ENCODE results near the gene PLPPR1. TPM values are rescaled to one million over a fixed set of nuclear protein-coding genes. Genes with fewer than 3 reads are reported as not detected.

PLPPR1 gene
- total RNA-seq, 1 donor from 2014 or later: not detected

DNA sequence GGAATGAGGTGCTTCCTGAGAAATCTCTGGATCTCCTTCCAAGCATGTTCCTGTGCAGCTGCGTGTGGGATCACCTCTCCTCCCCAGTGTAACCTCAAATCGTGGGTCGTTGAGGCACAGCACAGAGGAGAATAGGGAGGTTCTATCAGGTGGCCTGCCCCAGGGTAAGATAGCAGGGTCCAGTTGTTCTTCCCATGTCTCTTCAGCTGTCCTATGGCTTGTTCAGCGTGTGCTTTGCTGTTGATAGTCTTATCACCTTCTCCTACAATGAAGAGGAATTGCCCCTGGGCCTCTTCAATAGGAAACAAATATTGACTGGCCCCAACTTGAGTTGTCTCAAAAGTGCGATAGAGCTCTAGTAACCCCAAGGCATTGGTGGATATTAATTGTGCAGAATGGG is 333.9 kb downstream of the PLPPR1 start:
- Histone ChIP-seq H3K36me3 (no peaks in the 10 kb centered on the region), H3K27ac (no peak overlapping the region), H3K27me3 (no peaks in the 10 kb centered on the region), H3K4me1 (no peaks in the 10 kb centered on the region), H3K9me3 (no peaks in the 10 kb centered on the region), H3K4me3 (no peak overlapping the region)
- TF ChIP-seq, protein P1, sequence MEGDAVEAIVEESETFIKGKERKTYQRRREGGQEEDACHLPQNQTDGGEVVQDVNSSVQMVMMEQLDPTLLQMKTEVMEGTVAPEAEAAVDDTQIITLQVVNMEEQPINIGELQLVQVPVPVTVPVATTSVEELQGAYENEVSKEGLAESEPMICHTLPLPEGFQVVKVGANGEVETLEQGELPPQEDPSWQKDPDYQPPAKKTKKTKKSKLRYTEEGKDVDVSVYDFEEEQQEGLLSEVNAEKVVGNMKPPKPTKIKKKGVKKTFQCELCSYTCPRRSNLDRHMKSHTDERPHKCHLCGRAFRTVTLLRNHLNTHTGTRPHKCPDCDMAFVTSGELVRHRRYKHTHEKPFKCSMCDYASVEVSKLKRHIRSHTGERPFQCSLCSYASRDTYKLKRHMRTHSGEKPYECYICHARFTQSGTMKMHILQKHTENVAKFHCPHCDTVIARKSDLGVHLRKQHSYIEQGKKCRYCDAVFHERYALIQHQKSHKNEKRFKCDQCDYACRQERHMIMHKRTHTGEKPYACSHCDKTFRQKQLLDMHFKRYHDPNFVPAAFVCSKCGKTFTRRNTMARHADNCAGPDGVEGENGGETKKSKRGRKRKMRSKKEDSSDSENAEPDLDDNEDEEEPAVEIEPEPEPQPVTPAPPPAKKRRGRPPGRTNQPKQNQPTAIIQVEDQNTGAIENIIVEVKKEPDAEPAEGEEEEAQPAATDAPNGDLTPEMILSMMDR (IDR thresholded peaks at IDR 0.05): no peak
- DNase-seq (ENCODE audit: low spot score in 2 of 2): no peak
- intact Hi-C loops (cut with DNase I): no loop called here

DNA sequence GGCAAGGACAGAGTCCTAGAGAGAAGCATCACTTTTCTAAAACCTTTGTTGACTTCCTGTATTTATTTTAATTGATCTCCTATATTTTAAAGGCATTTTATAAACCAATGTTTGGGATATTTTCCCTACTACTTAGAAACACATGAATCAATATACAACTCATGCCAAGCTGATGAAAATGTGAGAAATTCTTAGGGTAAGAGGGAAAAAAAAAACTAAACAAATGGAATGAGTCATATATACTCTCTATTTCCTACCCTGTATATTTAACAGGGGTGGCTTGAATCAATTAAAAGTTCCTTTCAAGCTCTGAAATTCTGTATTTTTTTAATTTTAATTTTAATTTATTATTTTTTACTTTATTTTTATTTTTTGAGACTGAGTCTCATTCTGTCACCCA is 336.7 kb downstream of the PLPPR1 start:
- intact Hi-C loops (cut with DNase I): no loop called here
- no peaks in the 10 kb centered on the region for H3K36me3 ChIP-seq
- TF ChIP-seq, protein P1 (IDR thresholded peaks at IDR 0.05): no peak

DNA sequence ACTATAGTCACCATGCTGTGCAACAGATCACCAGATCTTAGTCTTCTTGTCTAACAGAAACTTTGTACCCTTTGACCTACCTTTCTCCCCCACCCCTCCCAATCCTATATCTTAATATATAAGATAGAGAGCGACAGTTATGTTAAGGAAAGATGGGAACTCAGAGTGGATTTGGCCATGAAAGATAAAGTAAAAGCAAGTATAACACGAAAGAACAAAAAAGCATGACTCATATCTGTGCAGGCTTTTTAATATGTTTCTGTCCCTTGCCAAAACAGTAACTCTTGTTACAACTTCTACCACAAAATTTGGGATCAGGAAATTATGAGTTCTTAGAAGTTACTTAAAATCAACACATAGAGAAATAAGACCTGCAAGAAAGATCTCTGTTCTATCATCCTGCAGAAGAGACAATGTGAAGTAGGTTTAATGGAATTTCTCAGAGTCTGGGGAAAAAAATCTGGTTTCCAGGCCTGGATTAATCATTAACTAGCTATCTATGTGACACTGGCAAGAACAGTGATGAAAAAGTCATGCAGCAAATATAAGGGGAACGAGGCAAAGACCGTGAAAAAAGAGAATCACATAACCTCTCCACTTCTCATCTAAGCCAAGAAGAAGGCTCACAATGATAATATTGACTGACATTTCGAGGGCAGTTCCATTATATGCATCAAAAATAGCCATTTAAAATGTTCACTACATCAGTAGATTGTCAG is 337.7 kb downstream of the PLPPR1 start:
- DNase-seq (ENCODE audit: low spot score in 2 of 2): no peak
- no peak overlapping the region for H3K27ac ChIP-seq
- no peaks in the 10 kb centered on the region for H3K9me3 ChIP-seq
- H3K36me3 ChIP-seq: no peaks in the 10 kb centered on the region
- H3K27me3 ChIP-seq: no peaks in the 10 kb centered on the region
- TF ChIP-seq, protein P1 (IDR thresholded peaks at IDR 0.05): no peak
- H3K4me3 ChIP-seq: no peak overlapping the region
- H3K4me1 ChIP-seq: no peaks in the 10 kb centered on the region
- intact Hi-C loops (cut with DNase I): no loop called here

More for the DNA sequence above, 336.7 kb downstream of the PLPPR1 start:
- DNase-seq (ENCODE audit: low spot score in 2 of 2): no peak
- Histone ChIP-seq H3K4me1 (no peaks in the 10 kb centered on the region), H3K27ac (no peak overlapping the region), H3K9me3 (no peaks in the 10 kb centered on the region), H3K4me3 (no peak overlapping the region), H3K27me3 (no peaks in the 10 kb centered on the region)

DNA sequence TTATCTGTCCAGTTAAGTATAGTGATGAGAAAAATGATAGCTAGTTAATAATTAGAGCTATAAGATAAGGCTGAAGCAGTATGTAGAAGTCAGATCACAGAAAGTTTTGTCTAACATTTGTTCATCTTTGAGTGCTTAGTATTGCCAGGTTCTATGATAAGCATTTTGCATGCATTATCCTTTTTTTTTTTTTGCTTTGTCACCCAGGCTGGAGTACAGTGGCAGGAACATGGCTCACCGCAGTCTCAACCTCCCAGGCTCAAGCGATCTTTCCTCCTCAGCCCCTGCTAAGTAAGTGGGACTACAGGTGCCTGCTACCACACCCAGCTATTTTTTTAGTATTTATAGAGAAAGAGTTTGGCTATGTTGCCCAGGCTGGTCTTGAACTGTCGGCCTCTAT is 338.8 kb downstream of the PLPPR1 start:
- TF ChIP-seq, protein P1 (IDR thresholded peaks at IDR 0.05): no peak
- H3K36me3 ChIP-seq: no peaks in the 10 kb centered on the region
- no peaks in the 10 kb centered on the region for H3K27me3 ChIP-seq
- no peak overlapping the region for H3K4me3 ChIP-seq
- no peaks in the 10 kb centered on the region for H3K9me3 ChIP-seq
- H3K4me1 ChIP-seq: no peaks in the 10 kb centered on the region
- no peak overlapping the region for H3K27ac ChIP-seq
- DNase-seq (ENCODE audit: low spot score in 2 of 2): no peak
- intact Hi-C loops (cut with DNase I): no loop called here

DNA sequence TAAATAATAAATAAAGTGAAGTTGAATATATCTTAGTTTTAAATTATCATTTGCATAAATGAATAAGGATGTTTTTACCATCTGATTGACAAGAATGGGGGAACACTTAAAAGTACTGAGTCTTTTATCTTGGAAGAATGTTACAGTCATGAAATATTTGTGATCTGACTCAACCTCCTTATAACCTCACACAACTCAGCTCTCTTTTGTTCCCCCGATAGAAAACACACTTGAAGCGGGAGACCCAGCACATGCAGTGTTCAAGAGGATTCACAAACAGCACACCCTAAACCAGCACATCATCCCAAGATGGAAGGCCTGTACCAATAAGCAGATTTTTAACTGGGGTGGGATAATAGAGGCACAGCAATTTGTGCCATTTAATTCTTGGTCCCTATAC is 340.8 kb downstream of the PLPPR1 start:
- Histone ChIP-seq H3K36me3 (no peaks in the 10 kb centered on the region), H3K27me3 (no peaks in the 10 kb centered on the region), H3K4me3 (no peak overlapping the region), H3K27ac (no peak overlapping the region), H3K9me3 (no peaks in the 10 kb centered on the region), H3K4me1 (no peaks in the 10 kb centered on the region)
- intact Hi-C loops (cut with DNase I): no loop called here
- TF ChIP-seq, protein P1 (IDR thresholded peaks at IDR 0.05): no peak
- no peak for DNase-seq (ENCODE audit: low spot score in 2 of 2)
